GDM1 (cell line): Measurements from ENCODE around the gene PER2.

Source experiments
- DNase-seq: peaks from one replicate; lab custom pipeline; 2025; lab: John Stamatoyannopoulos, UW

The PER2 gene

GRCh38 chr2:238231251-238231793, 57.1 kb downstream of the PER2 start:
- DNase-seq = no peak

GRCh38 chr2:238230699-238231098, 57.7 kb downstream of the PER2 start:
- DNase-seq = no peak

GRCh38 chr2:238228700-238229099, 59.7 kb downstream of the PER2 start:
- DNase-seq = no peak

DNA sequence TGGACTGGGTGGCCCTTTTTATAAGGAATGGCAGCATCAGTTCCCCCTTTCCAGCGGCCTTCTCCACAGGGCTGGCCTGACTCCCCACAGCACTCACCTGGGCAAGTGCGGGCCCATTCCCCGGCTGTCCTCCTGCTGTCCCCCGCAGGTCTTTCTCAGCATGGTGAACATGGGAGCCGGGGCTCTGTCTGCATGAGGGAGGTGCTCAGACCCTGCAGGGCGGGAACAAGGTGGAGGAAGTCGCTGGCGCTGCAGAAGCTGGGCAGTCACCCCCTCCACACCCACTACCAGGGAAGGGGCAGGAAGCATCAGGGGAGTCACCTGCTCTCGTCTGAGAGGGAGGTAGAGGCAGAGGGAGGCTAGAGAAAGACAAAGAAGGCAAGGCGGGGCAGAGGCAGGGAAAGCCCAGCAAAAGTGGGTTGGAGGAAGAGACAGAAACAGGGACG, 60.8 kb downstream of the PER2 start:
- no peak for DNase-seq

GRCh38 chr2:238226698-238227586, 61.5 kb downstream of the PER2 start:
- DNase-seq = no peak

DNA sequence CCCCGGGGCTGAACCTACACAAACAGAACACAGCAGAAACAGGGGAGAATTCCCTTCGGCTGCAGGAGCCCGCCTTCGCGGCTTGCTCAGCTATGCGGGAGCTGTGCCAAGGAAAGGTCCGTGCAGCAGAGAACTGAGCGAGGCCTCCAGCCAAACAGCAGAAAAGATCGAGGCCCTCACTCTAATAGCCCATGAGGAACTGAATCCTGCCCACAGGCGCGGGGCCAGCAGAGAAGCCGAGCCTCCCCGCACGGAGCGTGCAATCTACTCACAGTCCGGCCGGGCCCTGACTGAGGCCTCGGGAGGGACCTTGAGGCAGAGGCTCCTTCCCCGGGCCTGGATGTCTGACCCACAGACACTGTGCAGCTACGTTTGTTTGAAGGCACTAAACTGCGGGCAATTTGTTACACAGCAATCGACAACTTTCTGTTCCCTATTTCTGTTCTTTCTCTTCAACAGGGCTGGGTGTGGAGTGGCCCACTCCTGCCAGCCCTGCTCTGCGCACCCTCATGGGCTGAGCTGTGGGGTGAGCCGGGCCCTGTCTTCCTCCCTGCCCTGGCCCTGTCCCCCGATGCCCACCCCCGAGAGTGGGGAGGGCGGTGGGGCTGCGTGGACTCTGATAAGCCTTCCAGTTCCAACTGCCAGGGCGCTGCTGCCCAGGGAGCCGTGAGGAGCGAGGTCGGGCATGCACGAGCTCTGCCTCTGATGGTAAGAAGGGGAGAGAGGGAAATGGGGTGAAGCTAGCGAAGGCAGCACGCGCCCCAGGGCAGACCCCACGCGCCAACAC, 62.3 kb downstream of the PER2 start:
- no peak for DNase-seq

DNA sequence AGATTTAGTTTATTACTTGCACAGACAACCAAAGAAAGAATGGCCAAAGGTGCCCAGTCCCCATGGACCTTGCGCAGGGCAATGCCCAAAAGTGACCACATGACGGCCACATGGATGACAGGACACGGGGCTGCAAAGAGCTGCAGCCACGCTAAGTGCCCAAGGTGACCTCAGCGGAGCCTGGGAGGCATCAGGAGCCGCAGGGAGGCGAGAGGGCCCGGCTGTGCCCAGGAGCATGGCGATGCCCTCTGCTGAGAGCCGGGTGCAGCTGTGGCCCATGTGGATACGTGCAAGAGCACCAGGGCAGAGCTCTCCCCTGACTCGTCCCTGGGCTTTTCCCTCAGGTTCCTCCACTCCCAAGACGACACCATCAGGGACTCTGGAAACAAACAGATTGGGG, 63.3 kb downstream of the PER2 start:
- DNase-seq = no peak

DNA sequence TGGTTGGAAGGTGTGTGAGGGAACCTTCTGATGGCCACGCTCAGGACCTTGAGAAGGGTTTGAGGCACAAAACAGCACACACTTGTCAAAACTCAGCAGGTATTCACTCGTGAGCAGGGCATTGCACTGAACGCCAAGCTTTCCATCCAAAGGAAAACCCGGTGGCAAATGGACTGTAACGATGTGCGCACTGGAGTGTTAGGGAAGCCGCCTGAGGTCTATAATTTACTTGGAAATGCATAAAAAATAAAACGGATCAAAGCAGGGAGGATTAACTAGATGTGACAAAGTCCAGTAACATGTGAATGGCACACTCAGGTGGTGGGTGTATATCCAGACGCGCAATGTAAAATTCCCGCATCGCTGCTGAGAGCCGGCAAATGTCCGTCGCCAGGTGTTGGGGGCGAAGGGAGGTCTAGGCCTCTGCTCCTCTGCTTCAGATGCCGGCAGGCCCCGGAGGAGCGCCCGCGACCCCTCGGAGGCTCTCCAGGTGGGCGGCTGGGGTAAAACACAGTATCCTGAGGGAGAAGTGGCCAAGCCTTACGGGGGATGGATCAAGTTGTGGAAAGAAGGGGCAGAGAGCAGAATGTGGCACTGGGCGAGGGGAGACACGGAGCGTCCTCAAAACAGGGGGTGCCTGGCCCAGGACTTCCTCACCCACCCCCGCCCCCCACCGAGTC, 63.9 kb downstream of the PER2 start:
- no peak for DNase-seq

DNA sequence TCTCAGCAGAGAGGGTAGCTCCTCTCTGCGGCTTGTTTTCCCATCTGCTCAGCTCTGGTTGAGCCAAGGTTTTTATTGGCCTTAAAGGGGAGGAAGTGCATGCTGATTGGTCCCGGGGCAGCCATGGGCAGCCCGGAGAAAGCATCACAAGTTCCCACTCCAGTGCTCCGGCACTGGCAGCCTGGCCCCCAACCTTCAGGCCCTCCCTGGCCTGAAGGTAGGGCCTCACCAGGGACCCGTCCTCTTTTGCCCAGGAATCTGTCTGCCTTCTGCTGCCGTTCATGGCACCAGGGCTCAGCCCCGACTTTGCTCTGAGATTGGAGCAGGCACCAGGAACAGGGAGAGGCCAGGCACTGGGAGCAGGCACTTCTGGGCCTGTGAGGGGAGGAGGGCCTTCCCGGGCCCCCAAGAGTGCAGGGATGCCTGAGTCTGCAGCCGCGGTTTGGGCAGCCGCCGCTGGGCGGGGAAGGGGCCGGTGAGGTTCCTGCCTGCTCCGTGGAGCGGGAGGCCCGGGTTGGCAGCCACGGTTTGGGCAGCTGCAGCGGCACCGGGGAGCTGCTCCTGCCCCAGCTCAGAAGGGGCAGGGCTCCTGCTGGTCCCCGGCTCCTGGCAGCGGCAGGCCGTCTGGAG, 67.4 kb downstream of the PER2 start:
- DNase-seq = no peak

GRCh38 chr2:238220274-238220891, 68.0 kb downstream of the PER2 start:
- no peak for DNase-seq

GRCh38 chr2:238216651-238217184, 71.7 kb downstream of the PER2 start:
- no peak for DNase-seq

- DNase-seq = no peak
These were observed 81.4 kb downstream of the PER2 start for GRCh38 chr2:238207006-238207405.

GRCh38 chr2:238203973-238204683, 84.3 kb downstream of the PER2 start:
- DNase-seq = no peak

DNA sequence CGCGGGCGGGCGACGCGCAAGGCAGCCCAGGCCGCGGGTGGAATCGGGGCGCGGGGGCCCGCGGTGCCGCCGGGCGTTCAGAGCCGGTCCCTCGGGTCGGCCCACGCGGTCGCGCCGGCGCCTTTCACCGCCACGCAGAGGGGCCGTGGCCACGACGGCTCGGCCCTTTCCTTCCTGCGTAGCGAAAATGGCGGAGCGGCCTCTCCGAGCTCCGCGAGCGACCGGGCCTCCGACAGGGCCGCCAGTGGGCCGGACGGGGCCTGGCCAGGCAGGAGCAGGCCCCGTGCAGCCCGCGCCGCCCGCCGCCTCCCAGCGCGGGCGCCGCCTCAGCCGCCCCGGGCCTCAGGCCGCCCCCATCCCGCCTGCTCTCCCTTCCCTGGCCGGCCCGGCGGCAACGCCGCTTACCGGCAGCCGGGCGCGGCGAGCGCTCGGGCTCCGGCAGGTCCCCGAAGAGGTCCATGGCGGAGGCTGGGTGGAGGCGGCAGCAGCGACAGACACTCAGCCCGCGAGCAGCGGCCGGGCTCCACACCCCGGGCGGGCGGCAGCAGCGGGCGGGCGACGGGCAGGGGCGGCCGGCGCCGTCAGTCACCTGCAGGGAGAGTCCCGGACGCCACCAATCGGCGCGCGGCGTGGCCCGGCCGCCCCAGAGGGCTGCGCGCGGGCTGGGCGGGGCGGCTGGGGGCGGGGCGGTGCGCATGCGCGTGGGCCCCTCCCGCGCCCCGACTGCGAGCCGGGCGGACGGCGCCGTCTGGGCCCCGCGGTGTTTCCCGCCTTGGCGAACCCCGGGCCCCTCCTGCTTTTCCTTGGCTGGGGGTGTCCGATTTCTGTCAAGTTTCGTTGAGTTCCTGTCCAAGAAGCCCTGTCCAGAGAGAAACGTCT, 85.1 kb downstream of the PER2 start, which contains the start of gene ILKAP:
Gene ILKAP (minus strand): TSS at position 602 of the 879 bp plus-strand sequence. CDS start 142 bp downstream, at position 460.
- peak; percentile 82 for DNase-seq

DNA sequence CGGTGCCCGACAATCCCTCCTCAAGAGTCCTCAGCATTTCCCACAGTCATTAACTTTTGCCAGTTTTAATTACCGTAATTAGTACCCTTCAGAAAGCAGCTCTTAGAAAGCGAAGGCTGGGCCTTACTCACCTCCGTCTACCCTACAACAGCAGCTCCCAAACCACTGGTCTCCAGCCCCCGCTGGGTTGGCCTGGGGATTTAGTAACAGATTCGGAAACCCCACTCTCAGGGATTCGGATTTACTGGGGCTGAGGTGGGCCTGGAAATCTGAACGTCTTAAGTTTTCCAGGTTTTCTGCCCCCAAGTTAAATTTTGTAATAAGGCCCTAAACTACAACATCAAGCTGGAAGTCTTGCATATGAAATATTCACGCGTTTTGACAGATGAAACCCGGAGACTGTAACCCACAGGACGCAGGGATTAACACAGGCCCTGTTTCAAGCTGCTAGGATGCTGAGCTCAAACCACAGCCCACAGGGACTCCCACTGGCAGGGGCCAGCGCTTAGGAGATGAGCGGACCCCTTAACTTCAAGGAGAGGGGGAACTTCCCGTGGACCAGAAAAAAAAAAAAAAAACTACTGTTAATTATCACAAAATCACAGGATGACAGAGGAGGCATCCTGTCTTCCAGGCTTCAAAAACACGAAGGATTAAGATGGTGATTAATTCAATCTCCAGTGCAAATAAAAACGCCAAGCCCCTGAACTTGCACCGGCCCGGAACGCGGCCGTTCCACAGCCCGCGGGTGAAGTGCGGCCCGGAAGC, 85.9 kb downstream of the PER2 start:
- no peak for DNase-seq
